Caki2 (cell line): ENCODE measurements around the gene CD72. TPM values are rescaled to one million over a fixed set of nuclear protein-coding genes. Genes with fewer than 3 reads are reported as not detected.

Experiments used
- DNase-seq: peaks from one replicate; pipeline ENCODE4 v3.0.0-alpha.2; 2015; ENCODE audit warnings: low read depth
- in situ Hi-C: cut with HindIII; loops from 2 replicates; pipeline ENCODE4 v1.10.0; 2016; ENCODE audit warnings: low sequenced_read_pairs, low pct_unique_long_range_greater_than_20kb, mixed read lengths
- total RNA-seq: library from RNA; depleted of rRNA; stranded (reverse); fragments of >200 nt; shearing (Covaris generic); gene quantifications from 2 replicates; pipeline ENCODE4 v1.2.3, GENCODE V29; 2014; ENCODE audit warnings: low replicate concordance; rRNA removed

The CD72 gene, protein sequence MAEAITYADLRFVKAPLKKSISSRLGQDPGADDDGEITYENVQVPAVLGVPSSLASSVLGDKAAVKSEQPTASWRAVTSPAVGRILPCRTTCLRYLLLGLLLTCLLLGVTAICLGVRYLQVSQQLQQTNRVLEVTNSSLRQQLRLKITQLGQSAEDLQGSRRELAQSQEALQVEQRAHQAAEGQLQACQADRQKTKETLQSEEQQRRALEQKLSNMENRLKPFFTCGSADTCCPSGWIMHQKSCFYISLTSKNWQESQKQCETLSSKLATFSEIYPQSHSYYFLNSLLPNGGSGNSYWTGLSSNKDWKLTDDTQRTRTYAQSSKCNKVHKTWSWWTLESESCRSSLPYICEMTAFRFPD
- total RNA-seq: 0.12 and 0.68 TPM in 2 replicates

DNA sequence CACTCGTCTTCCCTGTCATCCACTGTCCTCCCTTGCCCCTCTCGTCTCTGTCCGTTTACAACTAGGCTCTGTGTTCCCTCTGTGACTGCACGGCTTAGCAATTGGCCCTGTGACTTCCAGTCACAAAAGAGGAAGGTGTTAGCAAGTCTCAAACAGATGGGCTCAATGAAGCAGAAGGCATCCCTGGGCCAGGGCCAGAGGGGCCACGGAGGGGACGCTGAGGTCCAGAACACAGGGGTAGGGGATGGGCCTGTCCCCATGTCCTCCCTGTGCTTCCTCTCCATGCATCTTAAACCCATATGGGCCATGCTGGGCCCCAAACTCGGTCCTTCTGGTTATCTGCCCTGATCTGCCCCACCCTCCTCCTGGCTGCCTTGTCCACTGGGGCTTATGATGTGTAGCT lies at the start of gene CD72:
Gene CD72 (minus strand): TSS at position 89 of the 403 bp plus-strand sequence. CDS start 110 bp downstream, outside the sequence.
- in situ Hi-C loops: no loop called here
- no peak for DNase-seq

DNA sequence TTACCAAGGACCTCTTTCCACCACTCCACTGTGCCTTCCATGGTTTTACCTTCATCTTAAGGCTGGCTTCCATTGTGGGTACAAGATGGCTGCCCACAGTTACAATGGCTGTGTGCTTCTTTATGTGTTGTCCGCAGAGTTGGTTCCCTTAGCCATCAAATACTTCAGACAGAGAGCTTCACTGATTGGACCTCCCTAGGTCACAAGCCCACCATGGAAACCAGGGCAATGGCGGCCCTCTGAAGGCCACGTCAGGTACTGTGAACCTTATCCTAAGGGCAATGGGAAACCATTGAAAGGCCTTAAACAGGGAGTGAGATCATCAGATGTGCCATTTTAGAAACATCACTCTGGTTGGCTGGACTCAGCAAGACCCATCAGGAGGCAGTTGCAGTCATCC lies 49.7 kb upstream of the CD72 start:
- no peak for DNase-seq
- in situ Hi-C loops: no loop called here

DNA sequence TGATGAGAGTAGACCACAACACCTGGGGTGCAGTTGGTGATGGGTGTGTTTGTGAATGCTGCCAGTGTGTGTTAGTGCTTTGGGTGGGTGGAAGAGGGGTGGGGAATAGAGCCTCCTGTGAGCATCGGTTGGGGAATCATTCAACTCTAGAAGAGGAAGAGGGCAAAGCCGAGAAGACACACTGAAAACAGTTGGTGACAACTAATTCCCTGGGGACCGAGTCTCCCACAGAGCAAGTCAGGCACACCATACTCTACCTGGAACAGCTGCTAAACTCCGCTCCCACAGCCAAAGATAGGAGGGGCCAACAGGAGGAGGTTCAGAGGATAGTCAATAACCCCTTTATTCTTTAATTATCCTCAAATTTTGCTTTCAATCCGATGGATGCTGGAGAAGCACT lies 48.3 kb upstream of the CD72 start:
- in situ Hi-C loops: no loop called here
- DNase-seq: no peak

DNA sequence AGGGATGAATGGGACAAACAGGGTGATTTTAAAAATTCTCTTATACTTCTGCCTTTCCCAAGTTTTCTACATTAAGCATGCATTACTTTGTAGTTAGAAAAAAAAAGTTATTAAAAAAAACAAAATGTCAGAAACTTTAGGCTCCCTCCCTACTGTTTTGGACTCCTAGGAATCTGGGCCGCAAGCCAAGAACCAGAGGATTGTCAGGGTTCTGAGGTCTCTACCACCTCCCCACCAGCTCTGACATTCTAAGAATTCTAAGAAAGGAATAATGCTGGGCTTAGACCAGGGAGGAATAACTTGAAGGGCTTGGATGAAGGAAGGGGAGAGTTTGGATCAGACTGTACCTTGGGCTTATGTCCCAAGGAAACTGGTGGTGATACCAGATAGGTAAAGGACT lies 47.8 kb upstream of the CD72 start:
- no peak for DNase-seq
- in situ Hi-C loops: no loop called here

DNA sequence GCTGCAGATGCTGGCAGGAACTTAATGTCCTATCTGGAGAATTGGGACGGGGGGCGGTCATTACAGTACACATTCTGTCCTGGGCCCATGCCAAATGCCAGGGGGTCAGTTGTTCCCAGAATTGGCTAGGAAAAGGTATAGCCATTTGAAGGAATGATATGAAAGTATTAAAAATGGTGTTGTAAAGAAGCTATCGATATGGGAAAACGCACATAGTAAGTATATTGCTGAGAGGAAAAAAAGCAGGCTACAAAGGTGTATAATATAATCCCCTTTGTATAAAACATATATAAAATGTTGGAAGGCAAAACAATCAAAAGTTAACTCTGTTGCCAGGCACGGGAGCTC lies 47.2 kb upstream of the CD72 start:
- no peak for DNase-seq
- in situ Hi-C loops: no loop called here

DNA sequence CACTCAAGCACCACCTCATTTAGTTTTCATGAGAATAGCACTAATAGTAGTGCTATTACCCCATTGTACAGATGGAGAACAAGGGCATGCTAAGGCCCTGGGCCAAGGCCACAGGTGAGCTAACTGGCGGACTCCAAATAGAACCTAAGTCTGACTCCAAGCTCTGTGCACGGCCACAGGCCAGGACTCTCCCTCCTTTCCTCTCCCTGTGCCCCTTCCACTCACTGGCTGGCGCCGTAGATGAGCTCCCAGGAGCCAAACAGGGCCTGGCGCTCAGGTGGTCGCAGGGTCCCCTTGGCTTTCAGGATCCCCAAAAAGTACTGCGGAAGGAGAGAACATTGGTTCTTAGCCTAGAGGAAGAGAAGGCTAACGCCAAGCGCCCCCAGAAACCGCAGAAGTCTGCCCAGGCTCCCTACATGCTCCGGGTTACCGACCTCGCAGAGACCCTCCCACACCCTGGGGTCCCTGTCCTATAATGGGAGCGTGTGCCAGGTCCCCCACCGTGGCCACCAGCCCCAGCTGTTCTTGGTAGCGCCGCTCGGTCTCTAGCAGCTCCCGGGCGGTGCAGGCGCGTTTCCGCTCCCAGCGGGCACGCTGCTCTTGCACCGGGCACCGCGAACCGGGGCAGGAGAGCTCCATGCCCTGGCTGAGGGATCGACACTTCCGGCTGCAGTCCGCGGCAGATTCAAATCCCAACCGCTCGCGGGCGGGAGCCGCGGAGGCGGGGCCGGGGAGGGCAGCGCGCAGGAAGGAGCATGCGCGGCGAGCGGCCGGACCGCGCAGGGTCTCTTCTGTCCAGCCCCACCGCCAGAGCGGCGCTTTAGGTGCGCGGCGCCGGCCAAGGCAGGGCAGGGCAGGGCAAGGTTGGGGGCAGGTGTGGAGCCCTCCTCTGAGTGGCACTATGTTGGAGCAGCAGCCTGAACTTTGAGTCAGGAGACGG lies 46.6 kb upstream of the CD72 start, which contains the start of gene ARHGEF39:
Gene ARHGEF39 (minus strand): TSS at position 665 of the 940 bp plus-strand sequence. CDS start 26 bp downstream, at position 639.
- peak; percentile 78 for DNase-seq
- in situ Hi-C loops: no loop called here

DNA sequence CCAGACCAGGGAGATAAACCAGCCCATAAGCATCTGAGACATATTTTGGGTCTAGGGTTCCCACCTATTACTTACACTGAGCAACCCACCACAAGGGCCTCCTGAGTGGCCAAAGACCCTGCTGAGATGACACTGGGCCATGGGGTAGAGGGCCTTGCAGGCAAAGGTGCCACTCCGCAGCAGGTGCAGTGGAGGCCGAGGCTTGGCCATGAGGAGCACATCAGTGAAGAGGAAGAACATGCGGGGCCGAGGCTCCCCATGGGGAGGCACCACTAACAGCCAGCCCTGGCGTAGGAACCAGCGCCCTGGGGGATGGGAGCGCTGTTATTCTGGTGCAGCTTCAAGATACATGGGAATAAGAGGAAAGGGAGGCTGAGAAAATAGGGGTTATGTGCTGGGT lies 44.2 kb upstream of the CD72 start:
- no peak for DNase-seq
- in situ Hi-C loops: no loop called here

DNA sequence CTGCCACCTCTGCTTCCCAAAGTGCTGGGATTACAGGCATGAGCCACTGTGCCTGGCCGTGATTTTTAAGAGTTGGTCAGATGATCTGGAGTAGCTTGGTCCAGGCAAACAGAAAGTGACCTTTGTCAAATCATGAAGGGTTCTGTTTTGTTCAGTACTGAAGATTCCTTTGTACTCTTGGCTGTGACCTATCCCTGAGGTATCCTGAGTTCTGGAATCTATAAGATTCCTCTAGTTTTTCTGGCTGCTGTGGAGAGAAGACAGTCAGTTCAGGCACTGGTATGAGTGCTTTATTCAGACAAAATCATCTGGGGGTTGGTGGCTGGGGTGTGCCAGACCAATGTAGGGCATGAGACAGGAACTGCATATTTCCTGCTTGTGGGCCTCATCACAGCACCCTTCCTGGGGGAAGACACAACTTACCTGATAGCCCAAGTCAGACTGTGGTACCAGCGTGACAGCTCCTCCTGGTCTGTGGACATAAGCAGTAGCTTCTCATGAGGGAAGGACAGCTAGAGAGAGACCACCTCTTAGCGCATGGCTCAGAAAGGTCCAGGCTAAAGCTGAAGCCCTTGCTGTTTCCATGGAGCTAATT lies 43.6 kb upstream of the CD72 start:
- no peak for DNase-seq
- in situ Hi-C loops: no loop called here

DNA sequence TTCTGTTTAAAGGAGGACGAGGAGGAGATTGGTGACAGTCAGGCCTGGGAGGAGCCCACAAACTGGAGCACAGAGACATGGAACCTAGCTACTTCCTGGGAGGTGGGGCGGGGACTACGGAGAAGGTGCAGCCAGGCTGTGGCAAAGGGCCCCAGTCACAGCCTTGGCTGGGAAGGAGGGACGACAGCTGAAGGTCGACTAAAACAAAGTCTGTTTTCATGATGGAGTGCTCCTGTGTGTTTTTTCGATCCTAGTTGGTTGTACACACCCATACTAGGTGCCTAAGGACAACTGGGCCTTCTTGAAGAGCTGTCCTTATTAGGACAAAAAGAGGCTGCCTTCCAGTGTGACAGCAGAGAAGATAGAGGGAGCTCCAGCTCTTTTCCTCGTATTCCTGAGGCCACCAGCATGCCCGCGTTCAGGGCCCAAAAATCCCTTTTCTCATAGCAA lies 42.8 kb upstream of the CD72 start:
- in situ Hi-C loops: no loop called here
- DNase-seq: peak; percentile 29

DNA sequence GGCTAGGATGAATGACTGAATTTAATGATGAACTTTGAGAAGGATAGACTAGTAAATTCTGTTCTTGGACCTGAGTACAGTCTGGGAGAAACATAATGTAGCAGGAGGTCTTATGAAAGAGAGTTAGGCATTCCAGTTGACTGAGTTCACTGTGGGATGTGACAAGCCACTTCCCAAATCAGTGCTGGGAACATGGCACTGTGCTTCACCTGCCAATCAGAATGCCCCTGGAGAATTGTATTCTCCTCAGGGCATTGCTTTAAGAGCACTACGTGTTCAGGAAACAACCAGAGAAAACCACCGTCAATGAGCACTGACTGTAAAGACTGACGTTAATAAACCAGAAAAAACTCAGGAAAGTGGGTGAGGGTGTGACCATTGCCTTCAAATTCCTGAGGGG lies 41.1 kb upstream of the CD72 start:
- no peak for DNase-seq
- in situ Hi-C loops: no loop called here

DNA sequence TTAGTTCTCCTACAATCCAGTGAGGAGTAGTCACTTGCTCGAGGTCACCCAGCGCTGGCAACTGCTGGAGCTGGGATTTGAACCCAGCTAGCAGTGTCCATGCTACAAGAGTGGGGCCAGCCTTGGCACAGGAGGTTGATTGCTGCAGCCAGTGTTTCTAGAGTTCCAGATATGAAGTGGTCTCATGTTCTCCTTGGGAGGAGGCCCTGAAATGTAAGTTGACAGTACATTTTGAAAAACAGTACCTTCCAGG lies 40.7 kb upstream of the CD72 start:
- in situ Hi-C loops: no loop called here
- DNase-seq: no peak

DNA sequence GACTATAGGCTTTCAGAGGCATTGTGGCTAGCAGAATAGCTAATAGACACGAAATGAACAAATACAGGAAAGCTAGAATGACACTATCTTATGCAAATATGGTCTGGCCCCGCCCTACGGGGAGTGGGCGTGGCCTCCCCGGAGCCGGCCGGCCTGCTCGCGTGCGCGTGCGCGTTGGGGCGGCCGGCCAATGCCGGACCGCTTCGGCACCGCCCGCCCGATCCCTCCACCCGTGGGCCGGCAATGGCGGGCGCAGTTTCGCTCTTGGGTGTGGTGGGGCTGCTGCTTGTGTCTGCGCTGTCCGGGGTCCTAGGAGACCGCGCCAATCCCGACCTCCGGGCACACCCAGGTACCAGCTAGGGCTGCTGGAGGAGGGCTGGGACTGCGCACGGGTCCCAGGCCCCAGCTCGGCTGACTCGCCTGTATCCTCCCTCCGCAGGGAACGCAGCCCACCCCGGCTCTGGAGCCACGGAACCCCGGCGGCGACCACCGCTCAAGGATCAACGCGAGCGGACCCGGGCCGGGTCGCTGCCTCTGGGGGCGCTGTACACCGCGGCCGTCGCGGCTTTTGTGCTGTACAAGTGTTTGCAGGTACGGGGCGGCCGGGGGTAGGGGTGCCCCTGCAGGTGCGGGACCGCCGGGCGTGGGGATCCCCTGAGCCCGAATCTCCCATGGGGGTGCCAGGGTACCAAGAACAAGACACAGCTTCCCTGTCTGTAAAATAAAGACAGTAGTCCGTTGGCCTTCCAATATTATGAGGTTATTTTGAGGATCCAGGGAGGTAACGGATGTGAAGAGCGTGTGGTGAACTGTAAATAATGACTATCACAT lies 40.1 kb upstream of the CD72 start, which contains the start of gene CCDC107:
Gene CCDC107 (plus strand): TSS at position 156 of the 831 bp plus-strand sequence. CDS start 88 bp downstream, at position 244.
- peak; percentile 79 for DNase-seq
- in situ Hi-C loops: no loop called here

DNA sequence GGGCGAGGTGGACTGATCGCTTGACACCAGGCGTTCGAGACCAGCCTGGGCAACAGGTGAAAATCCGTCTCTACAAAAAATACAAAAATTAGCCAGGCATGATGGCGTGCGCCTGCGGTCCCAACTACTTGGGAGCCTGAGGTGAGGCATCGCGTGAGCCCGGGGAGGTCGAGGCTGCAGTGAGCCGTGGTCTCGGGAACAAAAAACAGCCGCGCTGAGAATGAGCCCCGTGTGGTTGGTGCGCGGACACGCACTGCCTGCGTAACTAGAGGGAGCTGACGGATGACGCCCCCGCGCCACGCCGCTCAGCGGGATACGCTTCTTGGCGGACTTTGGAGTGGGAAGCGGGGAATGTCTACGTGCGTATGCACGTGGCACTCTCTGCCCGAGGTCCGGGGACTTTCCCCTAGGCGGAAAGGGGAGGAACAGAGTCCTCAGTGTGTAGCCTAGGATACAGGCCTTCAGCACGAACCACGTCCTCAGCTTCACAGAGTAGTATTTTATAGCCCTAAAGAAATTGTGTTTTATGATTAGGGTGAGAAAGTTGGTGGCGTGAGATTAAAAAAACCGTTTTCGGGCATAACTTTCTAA lies 39.4 kb upstream of the CD72 start, which contains the start of gene RMRP:
Gene RMRP (minus strand): TSS at position 474 of the 591 bp plus-strand sequence.
- in situ Hi-C loops: no loop called here
- peak; percentile 96 for DNase-seq

DNA sequence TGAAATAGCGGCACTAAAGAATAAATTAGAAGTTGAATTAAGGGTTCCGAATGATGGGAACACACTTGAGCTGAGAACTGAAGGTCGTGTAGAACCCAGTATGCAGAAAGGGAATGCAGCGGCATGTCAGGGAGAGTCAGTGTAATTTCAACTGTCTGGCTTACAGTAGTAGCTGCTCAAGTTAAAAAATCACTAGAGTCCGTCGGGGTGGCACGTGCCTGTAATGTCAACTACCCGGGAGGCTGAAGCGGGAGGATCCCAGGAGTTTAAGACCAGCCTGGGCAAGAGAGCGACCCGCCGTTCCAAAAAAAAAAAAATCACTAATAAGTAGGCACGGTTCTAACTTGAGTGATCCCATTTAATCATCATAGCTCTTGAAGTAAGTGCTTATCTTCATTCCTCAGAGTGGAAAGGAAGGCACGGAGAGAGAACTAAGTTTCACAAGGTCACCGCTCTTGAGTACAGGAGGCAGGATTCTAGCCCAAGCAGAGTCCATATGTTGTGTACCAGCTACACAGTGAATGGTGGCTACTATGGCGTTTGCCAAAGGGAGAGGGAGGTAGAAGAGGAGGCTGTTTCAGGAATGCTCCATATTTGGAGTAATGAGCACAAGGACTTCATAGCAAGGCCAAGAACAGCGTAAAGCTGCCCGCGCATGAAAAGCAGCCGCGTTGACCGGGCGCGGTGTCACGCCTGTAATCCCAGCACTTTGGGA lies 38.8 kb upstream of the CD72 start:
- in situ Hi-C loops: no loop called here
- DNase-seq: no peak

DNA sequence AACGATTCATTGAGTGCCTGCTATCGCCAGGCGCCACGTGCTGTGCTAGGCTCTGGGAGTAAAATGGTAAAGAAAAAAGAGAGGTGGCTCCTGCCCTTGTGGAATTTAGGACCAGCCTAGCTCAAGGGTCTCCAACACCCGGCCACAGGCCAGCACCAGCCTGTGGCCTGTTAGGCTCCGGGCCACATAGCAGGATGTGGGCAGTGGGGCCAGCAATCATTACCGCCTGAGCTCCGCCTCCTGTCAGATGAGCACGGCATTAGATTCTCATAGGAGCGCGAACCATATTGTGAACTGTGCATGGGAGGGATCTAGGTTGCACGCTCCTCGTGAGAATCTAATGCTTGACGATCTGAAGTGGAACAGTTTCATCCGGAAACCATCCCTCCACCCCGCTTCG lies 38.1 kb upstream of the CD72 start:
- DNase-seq: no peak
- in situ Hi-C loops: no loop called here

DNA sequence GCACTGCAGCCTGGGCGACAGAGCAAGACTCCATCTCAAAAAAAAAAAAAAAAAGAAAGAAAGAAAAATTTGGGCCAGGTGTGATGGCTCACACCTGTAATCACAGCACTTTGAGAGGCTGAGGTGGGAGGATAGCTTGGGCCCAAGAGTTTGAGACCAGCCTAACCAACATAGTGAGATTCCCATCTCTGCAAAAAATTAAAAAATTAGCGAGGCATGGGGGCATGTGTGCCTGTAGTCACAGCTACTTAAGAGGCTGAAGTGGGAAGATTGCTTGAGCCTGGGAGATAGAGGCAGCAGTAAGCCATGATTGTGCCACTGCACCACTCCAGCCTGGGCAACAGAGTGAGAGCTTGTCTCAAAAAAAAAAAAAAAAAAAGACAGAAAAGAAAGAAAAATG lies 35.4 kb upstream of the CD72 start:
- DNase-seq: no peak
- in situ Hi-C loops: no loop called here

DNA sequence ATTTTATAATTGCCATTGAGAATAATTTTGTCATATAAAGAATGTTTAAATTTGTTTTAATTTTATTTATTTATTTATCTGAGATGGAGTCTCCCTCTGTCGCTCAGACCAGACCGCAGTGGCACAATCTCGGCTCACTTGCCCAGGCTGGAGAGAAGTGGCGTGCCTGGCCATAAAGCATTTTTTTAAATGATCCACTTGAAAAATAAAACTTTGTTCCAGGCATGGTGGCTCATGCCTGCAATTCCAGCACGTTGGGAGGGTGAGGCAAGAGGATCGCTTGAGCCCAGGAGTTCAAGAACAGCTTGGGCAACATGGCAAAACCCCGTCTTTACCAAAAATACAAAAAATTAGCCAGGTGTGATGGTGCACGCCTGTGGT lies 34.6 kb upstream of the CD72 start:
- no peak for DNase-seq
- in situ Hi-C loops: no loop called here
